ENCODE data around the gene MYLK. TPM values are rescaled to one million over a fixed set of nuclear protein-coding genes. Genes with fewer than 3 reads are reported as not detected.
A peak's percentile ranks its signal among the peaks of the same experiment; 100 is the strongest.

The MYLK gene
- total RNA-seq, 1 experiment from 2014 or later: 23.0 TPM

- Mint-ChIP-seq H3K4me1 (ENCODE audit: low read depth, unreplicated experiment) (peaks cover 28% of the 10 kb centered on the region), H3K9me3 (ENCODE audit: unreplicated experiment) (no peaks in the 10 kb centered on the region), H3K4me3 (ENCODE audit: unreplicated experiment) (no peak overlapping the region), H3K36me3 (ENCODE audit: insufficient read depth, unreplicated experiment) (peaks cover 10% of the 10 kb centered on the region), H3K27ac (ENCODE audit: unreplicated experiment) (no peak overlapping the region), H3K27me3 (ENCODE audit: insufficient read depth, unreplicated experiment) (no peaks in the 10 kb centered on the region)
- Histone ChIP-seq H3K27me3 (replicated peaks; ENCODE audit: control insufficient read depth, insufficient read depth, low read length) (no peaks in the 10 kb centered on the region), H3K36me3 (ENCODE audit: control insufficient read depth, insufficient read depth, low read length) (no peaks in the 10 kb centered on the region), H3K9me3 (no peaks in the 10 kb centered on the region), H3K4me3 (ENCODE audit: low read depth, low read length) (no peak overlapping the region), H3K4me1 (peaks cover 6% of the 10 kb centered on the region; the same call in 1 of the 2 replicates)
- DNase-seq: peak in 1 of 2 experiments; percentile 30
- no peak for TF ChIP-seq CTCF (IDR thresholded peaks at IDR 0.05; ENCODE audit: insufficient read depth in 1 of 2, low read depth in 1 of 2, low read length in 1 of 2, severe bottlenecking in 1 of 2, unreplicated experiment in 1 of 2)
- intact Hi-C loops (cut with micrococcal nuclease; ENCODE audit: unreplicated experiment): no loop called here
- ChIA-PET CTCF (no interaction called here), POLR2A (interaction anchor here (0.5 kb wide), 1 partner anchor 77 kb away, joined by 3 read pairs; no protein-coding TSS in a partner anchor)
- no TSS peak for BruUV-seq (replicated peaks)
Observed at GRCh38 chr3:123621850-123622189, 262.3 kb downstream of the MYLK start.

GRCh38 chr3:123621186-123621849 lies 262.8 kb downstream of the MYLK start:
- intact Hi-C loops (cut with micrococcal nuclease; ENCODE audit: unreplicated experiment): no loop called here
- no peak for DNase-seq
- H3K9me3 Mint-ChIP-seq (ENCODE audit: unreplicated experiment): no peaks in the 10 kb centered on the region
- Histone ChIP-seq H3K4me3 (ENCODE audit: low read depth, low read length) (no peak overlapping the region), H3K27me3 (replicated peaks; ENCODE audit: control insufficient read depth, insufficient read depth, low read length) (no peaks in the 10 kb centered on the region), H3K4me1 (peaks cover 6% of the 10 kb centered on the region; the same call in 1 of the 2 replicates), H3K9me3 (no peaks in the 10 kb centered on the region), H3K36me3 (ENCODE audit: control insufficient read depth, insufficient read depth, low read length) (no peaks in the 10 kb centered on the region)
- H3K27me3 Mint-ChIP-seq (ENCODE audit: insufficient read depth, unreplicated experiment): no peaks in the 10 kb centered on the region
- H3K4me3 Mint-ChIP-seq (ENCODE audit: unreplicated experiment): no peak overlapping the region
- POLR2A ChIA-PET: no interaction called here
- peaks cover 10% of the 10 kb centered on the region for H3K36me3 Mint-ChIP-seq (ENCODE audit: insufficient read depth, unreplicated experiment)
- no peak overlapping the region for H3K27ac Mint-ChIP-seq (ENCODE audit: unreplicated experiment)
- H3K4me1 Mint-ChIP-seq (ENCODE audit: low read depth, unreplicated experiment): peaks cover 28% of the 10 kb centered on the region
- no TSS peak for BruUV-seq (replicated peaks)
- CTCF ChIA-PET: interaction anchor here (1.2 kb wide), 1 partner anchor 21 kb away, joined by 3 read pairs; no protein-coding TSS in a partner anchor
- no peak for TF ChIP-seq CTCF (IDR thresholded peaks at IDR 0.05; ENCODE audit: insufficient read depth in 1 of 2, low read depth in 1 of 2, low read length in 1 of 2, severe bottlenecking in 1 of 2, unreplicated experiment in 1 of 2)

GRCh38 chr3:123620343-123620742 lies 263.8 kb downstream of the MYLK start:
- H3K36me3 Mint-ChIP-seq (ENCODE audit: insufficient read depth, unreplicated experiment): peaks cover 10% of the 10 kb centered on the region
- BruUV-seq (replicated peaks): no TSS peak
- H3K4me3 Mint-ChIP-seq (ENCODE audit: unreplicated experiment): no peak overlapping the region
- TF ChIP-seq CTCF (IDR thresholded peaks at IDR 0.05; ENCODE audit: insufficient read depth in 1 of 2, low read depth in 1 of 2, low read length in 1 of 2, severe bottlenecking in 1 of 2, unreplicated experiment in 1 of 2): no peak
- no peak for DNase-seq
- peaks cover 28% of the 10 kb centered on the region for H3K4me1 Mint-ChIP-seq (ENCODE audit: low read depth, unreplicated experiment)
- H3K27me3 Mint-ChIP-seq (ENCODE audit: insufficient read depth, unreplicated experiment): no peaks in the 10 kb centered on the region
- H3K4me1 ChIP-seq: peaks cover 6% of the 10 kb centered on the region; the same call in 1 of the 2 replicates
- H3K36me3 ChIP-seq (ENCODE audit: control insufficient read depth, insufficient read depth, low read length): no peaks in the 10 kb centered on the region
- ChIA-PET POLR2A (no interaction called here), CTCF (interaction anchor here (1.2 kb wide), 1 partner anchor 22 kb away, joined by 3 read pairs; no protein-coding TSS in a partner anchor)
- no peak overlapping the region for H3K27ac Mint-ChIP-seq (ENCODE audit: unreplicated experiment)
- H3K9me3 ChIP-seq: no peaks in the 10 kb centered on the region
- H3K9me3 Mint-ChIP-seq (ENCODE audit: unreplicated experiment): no peaks in the 10 kb centered on the region
- no peaks in the 10 kb centered on the region for H3K27me3 ChIP-seq (replicated peaks; ENCODE audit: control insufficient read depth, insufficient read depth, low read length)
- intact Hi-C loops (cut with micrococcal nuclease; ENCODE audit: unreplicated experiment): no loop called here
- H3K4me3 ChIP-seq (ENCODE audit: low read depth, low read length): no peak overlapping the region

All from Caco-2 (cell line).